IMR-90 (cell line): ENCODE data around the gene BEND2. TPM values are rescaled to one million over a fixed set of nuclear protein-coding genes. Genes with fewer than 3 reads are reported as not detected.

Source experiments
- ATAC-seq: fragments of 200-7000 bp; cut with Tn5 transposase; 2 replicates; pipeline ENCODE4 v1.9.1; 2020; ENCODE audit warnings: low read depth, mild to moderate bottlenecking, moderate library complexity
- BruUV-seq: library from RNA; stranded (reverse); fragments of 400-500 nt; replicated peaks from 2 replicates; lab custom pipeline; 2021; lab: Mats Ljungman, UMichigan
- CTCF ChIA-PET: fragments of 300-600 bp; formaldehyde crosslinking; extraction: SDS; loops from one replicate; lab custom pipeline; 2021; ENCODE audit warnings: antibody characterized with exemption; lab: Yijun Ruan, JAX
- POLR2A ChIA-PET: fragments of 300-600 bp; sonication (Branson Sonifier 250); formaldehyde crosslinking; loops from one replicate; lab custom pipeline; 2022; ENCODE audit warnings: antibody characterized with exemption; ENCODE audit not compliant: unreplicated experiment; lab: Charles Lee
- DNase-seq: peaks from one replicate; pipeline ENCODE4 v3.0.0; 2013
- H2AFZ ChIP-seq: replicated peaks from 2 replicates; pipeline ENCODE3; 2013; ENCODE audit warnings: low read length, mild to moderate bottlenecking; ENCODE audit not compliant: poor library complexity
- H2AK5ac ChIP-seq: 2 replicates; pipeline ENCODE4 v1.6.1; 2013; ENCODE audit warnings: low read depth, low read length, inconsistent platforms
- H2AK9ac ChIP-seq: replicated peaks from 2 replicates; pipeline ENCODE3; 2013; ENCODE audit warnings: mild to moderate bottlenecking, low read depth, low read length, moderate library complexity; ENCODE audit not compliant: poor library complexity
- H2BK120ac ChIP-seq: 2 replicates; pipeline ENCODE4 v1.6.1; 2013; ENCODE audit warnings: low read depth, low read length, inconsistent platforms
- H2BK15ac ChIP-seq: 3 replicates; pipeline ENCODE4 v1.6.1; 2013; ENCODE audit warnings: low read depth, low read length, inconsistent platforms
- H2BK20ac ChIP-seq: 2 replicates; pipeline ENCODE4 v1.6.1; 2013; ENCODE audit warnings: low read depth, mild to moderate bottlenecking, inconsistent platforms, low read length, moderate library complexity
- H2BK5ac ChIP-seq: 2 replicates; pipeline ENCODE4 v1.6.1; 2013; ENCODE audit warnings: mild to moderate bottlenecking, low read depth, low read length, inconsistent platforms; ENCODE audit not compliant: poor library complexity, severe bottlenecking
- H3K14ac ChIP-seq: replicated peaks from 2 replicates; pipeline ENCODE4 v1.6.1; 2013; ENCODE audit warnings: low read depth, low read length, inconsistent platforms
- H3K18ac ChIP-seq: 2 replicates; pipeline ENCODE4 v1.6.1; 2013; ENCODE audit warnings: low read depth, low read length, control low read depth
- H3K23ac ChIP-seq: 2 replicates; pipeline ENCODE4 v1.6.1; 2013; ENCODE audit warnings: low read depth, low read length, inconsistent platforms
- H3K27ac ChIP-seq: 2 replicates; pipeline ENCODE4 v1.5.1; 2013; ENCODE audit warnings: mild to moderate bottlenecking, control low read depth, low read length; ENCODE audit not compliant: insufficient read depth
- H3K27me3 ChIP-seq: 2 replicates; pipeline ENCODE4 v1.6.1; 2013; ENCODE audit warnings: low read length; ENCODE audit not compliant: control insufficient read depth, insufficient read depth
- H3K36me3 ChIP-seq: 2 replicates; pipeline ENCODE4 v1.6.1; 2013; ENCODE audit warnings: low read length, mixed read lengths; ENCODE audit not compliant: control insufficient read depth, insufficient read depth
- H3K4ac ChIP-seq: 2 replicates; pipeline ENCODE4 v1.6.1; 2013; ENCODE audit warnings: low read depth, low read length, inconsistent platforms
- H3K4me1 ChIP-seq: 2 replicates; pipeline ENCODE4 v1.6.1; 2013; ENCODE audit warnings: low read length, mixed read lengths; ENCODE audit not compliant: control insufficient read depth, insufficient read depth
- H3K4me2 ChIP-seq: 2 replicates; pipeline ENCODE4 v1.6.1; 2013; ENCODE audit warnings: low read depth, mild to moderate bottlenecking, control low read depth, low read length, moderate library complexity
- H3K4me3 ChIP-seq: 2 replicates; pipeline ENCODE4 v1.5.1; 2013; ENCODE audit warnings: low read depth, mild to moderate bottlenecking, control low read depth, low read length, moderate library complexity; ENCODE audit not compliant: insufficient read depth
- H3K56ac ChIP-seq: 2 replicates; pipeline ENCODE4 v1.6.1; 2013; ENCODE audit warnings: low read length, inconsistent platforms; ENCODE audit not compliant: insufficient read depth; ENCODE audit errors: extremely low read depth
- H3K79me1 ChIP-seq, 2 experiments: 2 replicates each; pipeline ENCODE4 v1.6.1; 2013; ENCODE audit warnings: low read length in 2 of 2, inconsistent platforms in 1 of 2, low read depth in 1 of 2
- H3K9ac ChIP-seq: 2 replicates; pipeline ENCODE4 v1.6.1; 2013; ENCODE audit warnings: low read depth, low read length, control low read depth
- H3K9me1 ChIP-seq: 2 replicates; pipeline ENCODE4 v1.6.1; 2013; ENCODE audit warnings: low read length, inconsistent platforms; ENCODE audit not compliant: insufficient read depth
- H3K9me3 ChIP-seq: 2 replicates; pipeline ENCODE4 v1.6.1; 2013; ENCODE audit warnings: low read length; ENCODE audit not compliant: control insufficient read depth, insufficient read depth
- H4K20me1 ChIP-seq: 2 replicates; pipeline ENCODE4 v1.6.1; 2013; ENCODE audit warnings: low read length, inconsistent platforms; ENCODE audit not compliant: insufficient read depth
- H4K5ac ChIP-seq: 2 replicates; pipeline ENCODE4 v1.6.1; 2013; ENCODE audit warnings: mild to moderate bottlenecking, low read depth, low read length, control low read depth
- H4K8ac ChIP-seq, 2 experiments: 2 replicates each; pipeline ENCODE4 v1.6.1; 2013; ENCODE audit warnings: low read depth in 2 of 2, low read length in 2 of 2, control low read depth in 1 of 2, inconsistent platforms in 1 of 2
- H4K91ac ChIP-seq: 2 replicates; pipeline ENCODE4 v1.6.1; 2013; ENCODE audit warnings: low read depth, low read length, inconsistent platforms; ENCODE audit not compliant: insufficient read depth
- MXI1 ChIP-seq: IDR thresholded peaks from 2 replicates; pipeline ENCODE4 v1.6.1; 2012; ENCODE audit warnings: low read depth, mild to moderate bottlenecking, low read length, moderate library complexity, borderline replicate concordance
- WGBS, 2 experiments: methylation state at CpG; one replicate each; pipeline versions ENCODE4 v1.1.5 to v1.1.7; 2013; ENCODE audit warnings: missing lambda C conversion rate in 2 of 2; ENCODE audit not compliant: insufficient read length in 1 of 2; ENCODE audit errors: extremely low coverage in 2 of 2; 5-methylcytosine and 5-hydroxymethylcytosine counted together
- dilution Hi-C: fragments of 300-500 bp; cut with HindIII; formaldehyde crosslinking; loops from one replicate; pipeline ENCODE4 v1.14.3; 2018; ENCODE audit warnings: low sequenced_read_pairs; ENCODE audit not compliant: unreplicated experiment
- in situ Hi-C: fragments of 300-500 bp; cut with MboI; formaldehyde crosslinking; loops from 3 replicates; pipeline ENCODE4 v1.14.3; 2019; ENCODE audit warnings: low sequenced_read_pairs, inconsistent platforms, mixed read lengths
- intact Hi-C: fragments of 100-400 bp; cut with micrococcal nuclease; formaldehyde crosslinking; loops from 2 replicates; pipeline ENCODE4 v1.10.0; 2022
- polyA plus RNA-seq, 3 experiments: library from polyadenylated mRNA; depleted of rRNA; stranded (reverse); fragments of >200 nt; gene quantifications; 2 replicates each; pipeline ENCODE4 v1.2.3, GENCODE V29; 2012; ENCODE audit warnings: low replicate concordance in 1 of 3
- total RNA-seq: library from RNA; depleted of rRNA; stranded (reverse); fragments of >200 nt; gene quantifications from 2 replicates; pipeline ENCODE4 v1.2.3, GENCODE V29; 2012

Gene BEND2
- total and polyA plus RNA-seq, 2 of the 4 experiments (the other 2 are of a cell fraction) = not detected

DNA sequence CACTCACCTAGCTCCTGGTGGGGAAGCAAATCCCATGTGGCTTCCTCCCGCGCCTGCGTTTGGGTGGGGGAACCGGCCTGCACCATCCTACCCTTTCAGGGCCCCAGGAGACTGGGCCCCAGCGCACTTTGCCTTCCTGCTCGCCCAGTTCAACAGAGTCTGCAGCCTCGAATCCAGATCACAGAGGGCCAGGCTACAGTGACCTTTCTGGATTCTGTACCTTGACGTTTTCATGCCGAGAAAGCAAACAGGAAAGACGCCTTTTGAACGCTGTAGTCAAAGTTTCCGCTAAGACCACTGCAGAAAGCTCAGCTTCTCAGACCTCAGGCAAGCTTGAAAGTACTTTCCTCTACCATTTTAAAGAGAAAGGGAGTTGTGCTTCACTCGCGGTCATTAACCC is 7.4 kb upstream of the BEND2 start:
- DNase-seq (no peak), ATAC-seq (no peak)
- Histone ChIP-seq H3K27me3 (no peaks in the 10 kb centered on the region), H3K9me1 (no peaks in the 10 kb centered on the region), H3K27ac (no peak overlapping the region), H3K79me1 (no peaks in the 10 kb centered on the region), H2BK20ac (no peak overlapping the region), H4K8ac (no peak overlapping the region), H4K20me1 (no peaks in the 10 kb centered on the region), H3K56ac (no peak overlapping the region), H3K18ac (no peak overlapping the region), H2AK5ac (no peak overlapping the region), H3K4ac (no peak overlapping the region), H2AK9ac (no peak overlapping the region), H4K5ac (no peak overlapping the region), H3K14ac (no peak overlapping the region), H2AFZ (no peak overlapping the region), H3K4me3 (no peak overlapping the region), H3K23ac (no peak overlapping the region), H2BK5ac (no peak overlapping the region), H4K91ac (no peak overlapping the region), H3K36me3 (no peaks in the 10 kb centered on the region), H3K9ac (no peak overlapping the region), H2BK120ac (no peak overlapping the region), H2BK15ac (no peak overlapping the region), H3K9me3 (no peaks in the 10 kb centered on the region; the same call in none of the 2 replicates), H3K4me1 (no peaks in the 10 kb centered on the region), H3K4me2 (no peak overlapping the region)
- POLR2A ChIA-PET = no interaction called here
- BruUV-seq = no TSS peak
- CTCF ChIA-PET = no interaction called here
- no CpG with 5 or more reads among the region's 14 CpGs for WGBS, 2 experiments
- in situ Hi-C loops (no loop called here), intact Hi-C loops (no loop called here), dilution Hi-C loops (no loop called here)
- TF ChIP-seq MXI1 = no peak
